Measurements from ENCODE around the gene OSBPL2. TPM values are rescaled to one million over a fixed set of nuclear protein-coding genes. Genes with fewer than 3 reads are reported as not detected.

OSBPL2 gene
- total and polyA plus RNA-seq, 7 experiments from 2014 or later: 14.6 to 80.8 (median 58.3) TPM

- intact Hi-C loops (cut with micrococcal nuclease): no loop called here
- no peak overlapping the region for H3K4me3 Mint-ChIP-seq
- ChIA-PET CTCF (no interaction called here), POLR2A (no interaction called here)
- H3K27me3 Mint-ChIP-seq: no peaks in the 10 kb centered on the region
- Histone ChIP-seq H3K4me3 (ENCODE audit: low read length) (no peak overlapping the region), H3K36me3 (ENCODE audit: control insufficient read depth in 2 of 3, insufficient read depth in 3 of 3, low read length in 3 of 3) (peaks cover 0 to 34% (median 0%) of the 10 kb centered on the region in 3 experiments), H3K4me1 (ENCODE audit: control insufficient read depth in 2 of 2, insufficient read depth in 2 of 2, low read length in 2 of 2) (no peaks in the 10 kb centered on the region), H3K9me3 (ENCODE audit: control insufficient read depth in 2 of 3, low read length in 3 of 3) (no peaks in the 10 kb centered on the region), H3K27ac (ENCODE audit: low read depth, low read length) (no peak overlapping the region), H3K27me3 (ENCODE audit: control insufficient read depth in 2 of 2, insufficient read depth in 2 of 2, low read length in 2 of 2) (no peaks in the 10 kb centered on the region)
- H3K27ac Mint-ChIP-seq: no peak overlapping the region
- DNase-seq (no peak), ATAC-seq (no peak)
- peaks cover 0 to 34% (median 21%) of the 10 kb centered on the region in 7 donors for H3K4me1 Mint-ChIP-seq
- no peaks in the 10 kb centered on the region for H3K9me3 Mint-ChIP-seq
- H3K36me3 Mint-ChIP-seq: peaks cover 0 to 31% (median 6%) of the 10 kb centered on the region in 5 donors
Observed at GRCh38 chr20:62253398-62253797, 15.1 kb downstream of the OSBPL2 start.

- ChIA-PET CTCF (no interaction called here), POLR2A (no interaction called here)
- Mint-ChIP-seq H3K27me3 (no peaks in the 10 kb centered on the region), H3K27ac (no peak overlapping the region), H3K4me1 (peaks cover 0 to 37% (median 19%) of the 10 kb centered on the region in 7 donors), H3K4me3 (no peak overlapping the region), H3K9me3 (no peaks in the 10 kb centered on the region), H3K36me3 (peaks cover 0 to 34% (median 6%) of the 10 kb centered on the region in 5 donors)
- no peaks in the 10 kb centered on the region for H3K9me3 ChIP-seq (ENCODE audit: control insufficient read depth in 2 of 3, low read length in 3 of 3)
- H3K36me3 ChIP-seq (ENCODE audit: control insufficient read depth in 2 of 3, insufficient read depth in 3 of 3, low read length in 3 of 3): peaks cover 0 to 42% (median 0%) of the 10 kb centered on the region in 3 experiments
- H3K4me1 ChIP-seq (ENCODE audit: control insufficient read depth in 2 of 2, insufficient read depth in 2 of 2, low read length in 2 of 2): no peaks in the 10 kb centered on the region
- ATAC-seq: no peak
- no peaks in the 10 kb centered on the region for H3K27me3 ChIP-seq (ENCODE audit: control insufficient read depth in 2 of 2, insufficient read depth in 2 of 2, low read length in 2 of 2)
- H3K27ac ChIP-seq (ENCODE audit: low read depth, low read length): no peak overlapping the region
- intact Hi-C loops (cut with micrococcal nuclease): no loop called here
- no peak overlapping the region for H3K4me3 ChIP-seq (ENCODE audit: low read length)
- DNase-seq: no peak
Observed at GRCh38 chr20:62254021-62254724, 15.9 kb downstream of the OSBPL2 start.

- no peaks in the 10 kb centered on the region for H3K9me3 Mint-ChIP-seq
- H3K27me3 Mint-ChIP-seq: no peaks in the 10 kb centered on the region
- Histone ChIP-seq H3K27me3 (ENCODE audit: control insufficient read depth in 2 of 2, insufficient read depth in 2 of 2, low read length in 2 of 2) (no peaks in the 10 kb centered on the region), H3K4me3 (ENCODE audit: low read length) (no peak overlapping the region), H3K36me3 (ENCODE audit: control insufficient read depth in 2 of 3, insufficient read depth in 3 of 3, low read length in 3 of 3) (peaks cover 2 to 60% (median 12%) of the 10 kb centered on the region in 3 experiments), H3K4me1 (ENCODE audit: control insufficient read depth in 2 of 2, insufficient read depth in 2 of 2, low read length in 2 of 2) (no peaks in the 10 kb centered on the region), H3K9me3 (ENCODE audit: control insufficient read depth in 2 of 3, low read length in 3 of 3) (no peaks in the 10 kb centered on the region), H3K27ac (ENCODE audit: low read depth, low read length) (no peak overlapping the region)
- intact Hi-C loops (cut with micrococcal nuclease): no loop called here
- H3K4me3 Mint-ChIP-seq: no peak overlapping the region
- CTCF ChIA-PET: no interaction called here
- DNase-seq (no peak), ATAC-seq (no peak)
- POLR2A ChIA-PET: no interaction called here
- peaks cover 0 to 28% (median 11%) of the 10 kb centered on the region in 7 donors for H3K4me1 Mint-ChIP-seq
- peaks cover 0 to 38% (median 6%) of the 10 kb centered on the region in 5 donors for H3K36me3 Mint-ChIP-seq
- no peak overlapping the region for H3K27ac Mint-ChIP-seq
Observed at GRCh38 chr20:62255976-62256375, 17.7 kb downstream of the OSBPL2 start.

DNA sequence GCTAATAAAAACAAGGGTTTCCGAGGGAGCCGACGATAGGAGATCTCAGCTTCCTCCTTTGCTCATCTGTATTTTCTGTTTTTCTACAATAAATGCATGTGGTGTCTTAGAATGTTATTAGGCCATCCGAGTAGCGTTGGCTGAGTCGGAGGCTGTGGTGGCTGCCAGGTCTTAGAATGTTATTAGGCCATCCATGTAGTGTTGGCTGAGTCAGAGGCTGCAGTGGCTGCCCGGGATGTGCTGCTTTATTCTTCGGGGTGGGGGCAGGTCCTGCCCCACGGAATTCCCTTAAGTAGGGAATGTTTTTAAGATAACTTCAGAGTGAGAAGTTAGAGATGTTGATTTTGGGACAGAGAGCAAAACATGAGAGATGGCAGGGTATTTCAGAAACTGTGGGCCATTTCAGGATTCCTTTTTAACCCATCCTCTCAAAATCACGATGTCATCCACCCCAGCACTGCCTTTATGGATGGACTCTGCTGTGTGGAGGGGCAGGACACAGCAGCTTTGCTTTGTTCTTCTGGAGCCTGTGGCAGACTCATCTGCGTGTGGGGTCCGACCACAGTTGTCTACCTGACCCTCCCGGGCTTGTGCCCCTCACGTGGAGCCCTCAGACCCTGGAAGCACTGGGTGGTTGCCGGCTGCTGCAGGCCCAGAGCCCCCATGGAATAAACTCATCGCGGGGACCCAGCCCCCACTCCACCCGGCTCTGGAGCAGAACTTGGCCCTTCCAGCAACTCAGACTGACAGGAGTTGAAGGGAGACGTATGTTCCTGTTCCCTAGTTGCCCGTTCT is 20.4 kb downstream of the OSBPL2 start:
- Histone ChIP-seq H3K27ac (ENCODE audit: low read depth, low read length) (no peak overlapping the region), H3K27me3 (ENCODE audit: control insufficient read depth in 2 of 2, insufficient read depth in 2 of 2, low read length in 2 of 2) (no peaks in the 10 kb centered on the region), H3K9me3 (ENCODE audit: control insufficient read depth in 2 of 3, low read length in 3 of 3) (no peaks in the 10 kb centered on the region), H3K4me1 (ENCODE audit: control insufficient read depth in 2 of 2, insufficient read depth in 2 of 2, low read length in 2 of 2) (no peaks in the 10 kb centered on the region), H3K4me3 (ENCODE audit: low read length) (no peak overlapping the region), H3K36me3 (ENCODE audit: control insufficient read depth in 2 of 3, insufficient read depth in 3 of 3, low read length in 3 of 3) (peaks cover 12 to 78% (median 15%) of the 10 kb centered on the region in 3 experiments)
- intact Hi-C loops (cut with micrococcal nuclease): no loop called here
- Mint-ChIP-seq H3K9me3 (no peaks in the 10 kb centered on the region), H3K4me1 (peaks cover 0 to 16% (median 9%) of the 10 kb centered on the region in 7 donors), H3K27me3 (no peaks in the 10 kb centered on the region), H3K4me3 (no peak overlapping the region), H3K36me3 (peaks cover 0 to 46% (median 14%) of the 10 kb centered on the region in 5 donors), H3K27ac (no peak overlapping the region)
- no peak for DNase-seq
- ChIA-PET CTCF (no interaction called here), POLR2A (no interaction called here)
- ATAC-seq: no peak

DNA sequence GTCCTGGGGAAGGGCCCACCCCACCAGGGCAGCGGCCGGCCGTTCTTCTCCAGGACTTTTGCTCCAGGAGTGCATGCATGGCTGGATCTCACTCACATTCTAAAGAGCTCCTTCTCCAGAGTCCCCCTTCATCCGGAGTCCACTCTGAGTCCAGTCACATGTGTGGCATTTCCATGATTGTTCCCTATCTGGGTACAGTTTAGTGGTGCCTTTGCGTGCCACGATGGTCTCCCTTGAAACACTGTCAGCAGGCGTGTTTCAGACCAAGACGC is 20.9 kb downstream of the OSBPL2 start:
- Mint-ChIP-seq H3K4me1 (peaks cover 0 to 12% (median 5%) of the 10 kb centered on the region in 7 donors), H3K27me3 (no peaks in the 10 kb centered on the region), H3K27ac (no peak overlapping the region), H3K36me3 (peaks cover 0 to 45% (median 14%) of the 10 kb centered on the region in 5 donors), H3K9me3 (no peaks in the 10 kb centered on the region), H3K4me3 (no peak overlapping the region)
- H3K27me3 ChIP-seq (ENCODE audit: control insufficient read depth in 2 of 2, insufficient read depth in 2 of 2, low read length in 2 of 2): no peaks in the 10 kb centered on the region
- H3K27ac ChIP-seq (ENCODE audit: low read depth, low read length): no peak overlapping the region
- ChIA-PET CTCF (no interaction called here), POLR2A (no interaction called here)
- no peak overlapping the region for H3K4me3 ChIP-seq (ENCODE audit: low read length)
- no peak for DNase-seq
- H3K4me1 ChIP-seq (ENCODE audit: control insufficient read depth in 2 of 2, insufficient read depth in 2 of 2, low read length in 2 of 2): no peaks in the 10 kb centered on the region
- H3K9me3 ChIP-seq (ENCODE audit: control insufficient read depth in 2 of 3, low read length in 3 of 3): no peaks in the 10 kb centered on the region
- peaks cover 12 to 81% (median 15%) of the 10 kb centered on the region in 3 experiments for H3K36me3 ChIP-seq (ENCODE audit: control insufficient read depth in 2 of 3, insufficient read depth in 3 of 3, low read length in 3 of 3)
- ATAC-seq: no peak
- intact Hi-C loops (cut with micrococcal nuclease): no loop called here

GRCh38 chr20:62262064-62262463 is 23.7 kb downstream of the OSBPL2 start:
- H3K4me3 ChIP-seq (ENCODE audit: low read length): no peak overlapping the region
- Mint-ChIP-seq H3K4me3 (no peak overlapping the region), H3K27me3 (no peaks in the 10 kb centered on the region), H3K4me1 (peaks cover 0 to 6% (median 0%) of the 10 kb centered on the region in 7 donors), H3K27ac (no peak overlapping the region), H3K9me3 (peaks cover 0 to 1% (median 0%) of the 10 kb centered on the region in 11 donors), H3K36me3 (peaks cover 13 to 50% (median 19%) of the 10 kb centered on the region in 5 donors)
- H3K36me3 ChIP-seq (ENCODE audit: control insufficient read depth in 2 of 3, insufficient read depth in 3 of 3, low read length in 3 of 3): peaks cover 12 to 91% (median 19%) of the 10 kb centered on the region in 3 experiments
- CTCF ChIA-PET: no interaction called here
- no peaks in the 10 kb centered on the region for H3K27me3 ChIP-seq (ENCODE audit: control insufficient read depth in 2 of 2, insufficient read depth in 2 of 2, low read length in 2 of 2)
- POLR2A ChIA-PET: no interaction called here
- DNase-seq (no peak), ATAC-seq (no peak)
- no peaks in the 10 kb centered on the region for H3K9me3 ChIP-seq (ENCODE audit: control insufficient read depth in 2 of 3, low read length in 3 of 3)
- intact Hi-C loops (cut with micrococcal nuclease): no loop called here
- H3K27ac ChIP-seq (ENCODE audit: low read depth, low read length): no peak overlapping the region
- H3K4me1 ChIP-seq (ENCODE audit: control insufficient read depth in 2 of 2, insufficient read depth in 2 of 2, low read length in 2 of 2): no peaks in the 10 kb centered on the region
